Dedifferentiated amniotic fluid mesenchymal stem cell (primary cell): ENCODE measurements around the gene ELP4.
A peak's percentile ranks its signal among the peaks of the same experiment; 100 is the strongest.
"Not testable (repeated sequence)": the region's sequence is repeated elsewhere in the genome, so short reads cannot be mapped to it uniquely, and the experiment has no call there.

ENCODE experiments used
- DNase-seq: peaks from one replicate; pipeline ENCODE4 v3.0.0-alpha.2; 2016; ENCODE audit errors: extremely low spot score

Gene ELP4

GRCh38 chr11:31706357-31706756, 196.8 kb downstream of the ELP4 start:
- no peak for DNase-seq

GRCh38 chr11:31711137-31711536, 201.6 kb downstream of the ELP4 start:
- no peak for DNase-seq

- DNase-seq: peak; percentile 5
These were observed 203.3 kb downstream of the ELP4 start for GRCh38 chr11:31712851-31713250.

GRCh38 chr11:31714840-31715239, 205.3 kb downstream of the ELP4 start:
- DNase-seq: peak; percentile 9

GRCh38 chr11:31720225-31720624, 210.7 kb downstream of the ELP4 start:
- DNase-seq: no peak

- no peak for DNase-seq
These were observed 211.3 kb downstream of the ELP4 start for GRCh38 chr11:31720671-31721365.

GRCh38 chr11:31722754-31723153, 213.2 kb downstream of the ELP4 start:
- no peak for DNase-seq

- no peak for DNase-seq
These were observed 215.6 kb downstream of the ELP4 start for GRCh38 chr11:31725176-31725575.

GRCh38 chr11:31728432-31728831, 218.9 kb downstream of the ELP4 start:
- DNase-seq: no peak

GRCh38 chr11:31740131-31740530, 230.6 kb downstream of the ELP4 start:
- DNase-seq: no peak

- DNase-seq: not testable (repeated sequence)
These were observed 231.3 kb downstream of the ELP4 start for GRCh38 chr11:31740731-31741368.

- DNase-seq: no peak
These were observed 238.0 kb downstream of the ELP4 start for GRCh38 chr11:31747581-31747980.

- no peak for DNase-seq
These were observed 247.8 kb downstream of the ELP4 start for GRCh38 chr11:31757260-31757835.

GRCh38 chr11:31761636-31762035, 252.1 kb downstream of the ELP4 start:
- DNase-seq: no peak

GRCh38 chr11:31763296-31763695, 253.7 kb downstream of the ELP4 start:
- no peak for DNase-seq

GRCh38 chr11:31764261-31764660, 254.7 kb downstream of the ELP4 start:
- no peak for DNase-seq

- DNase-seq: no peak
These were observed 255.2 kb downstream of the ELP4 start for GRCh38 chr11:31764766-31765165.

GRCh38 chr11:31767066-31767465, 257.5 kb downstream of the ELP4 start:
- DNase-seq: no peak

GRCh38 chr11:31767685-31768084, 258.1 kb downstream of the ELP4 start:
- DNase-seq: no peak

- no peak for DNase-seq
These were observed 259.4 kb downstream of the ELP4 start for GRCh38 chr11:31768749-31769640.

- DNase-seq: no peak
These were observed 260.6 kb downstream of the ELP4 start for GRCh38 chr11:31770011-31770700.

- DNase-seq: no peak
These were observed 262.8 kb downstream of the ELP4 start for GRCh38 chr11:31772412-31772811.
